ENCODE measurements around the gene SVEP1.
"Not testable (repeated sequence)": the region's sequence is repeated elsewhere in the genome, so short reads cannot be mapped to it uniquely, and the experiment has no call there.

Gene SVEP1

DNA sequence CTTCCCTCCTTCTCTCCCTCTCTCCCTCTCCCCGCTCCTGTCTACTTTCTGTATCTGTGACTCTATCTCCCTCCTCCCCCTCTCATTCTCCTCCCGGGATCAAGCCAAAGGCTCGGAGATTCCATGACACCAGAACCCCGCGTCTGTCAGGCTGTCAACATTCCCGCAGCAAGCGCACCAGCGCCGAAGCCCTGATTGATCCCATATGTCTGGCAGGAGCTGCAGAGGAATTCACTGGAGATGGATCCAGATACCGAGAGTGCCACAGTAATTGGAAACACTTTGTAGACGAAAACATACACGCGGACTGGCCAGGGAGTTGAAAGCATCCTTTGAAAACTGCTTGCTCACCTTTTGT lies 300 bp upstream of the SVEP1 start:
- in situ Hi-C loops (cut with MboI; ENCODE audit: low sequenced_read_pairs): no loop called here

DNA sequence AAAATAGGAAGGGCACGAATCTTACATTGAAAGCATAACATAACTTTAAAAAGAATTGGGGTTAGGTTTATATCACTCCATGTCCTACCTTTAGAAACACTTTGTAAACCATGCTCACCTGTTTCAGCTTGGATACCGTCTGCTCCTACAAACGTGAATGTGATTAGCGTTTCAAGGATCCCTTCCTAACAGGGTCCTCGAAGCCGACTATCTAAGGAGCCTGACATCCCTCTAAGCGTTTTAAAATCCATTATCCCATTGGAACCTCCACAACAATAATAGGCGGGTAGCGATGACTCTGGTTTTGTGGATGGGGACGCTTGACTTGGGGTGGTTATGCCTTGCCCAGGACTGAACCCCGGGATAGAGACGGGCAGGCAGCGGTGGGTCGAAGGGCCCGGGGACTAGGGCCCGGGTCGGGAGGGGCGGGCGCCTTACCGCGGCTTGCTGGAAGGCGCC lies 937 bp downstream of the SVEP1 start:
- in situ Hi-C loops (cut with MboI; ENCODE audit: low sequenced_read_pairs): no loop called here

DNA sequence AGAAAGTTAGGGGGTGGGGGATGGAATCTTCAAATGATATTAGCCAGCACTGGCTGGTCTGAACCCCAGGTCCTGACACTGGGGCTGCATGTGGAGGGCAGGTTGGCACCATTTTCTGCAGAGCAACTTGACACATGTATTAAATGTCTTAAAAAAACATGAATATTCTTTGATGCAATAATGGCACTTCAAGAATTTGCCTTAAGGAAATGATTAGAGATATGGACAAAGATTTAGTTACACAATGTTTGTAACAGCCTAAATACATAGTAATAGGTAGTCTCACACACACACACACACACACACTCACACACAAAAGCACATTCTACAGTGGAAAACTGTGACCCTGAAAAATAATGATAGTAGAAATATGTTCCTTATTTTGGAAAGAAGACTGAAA lies 3.6 kb downstream of the SVEP1 start:
- in situ Hi-C loops (cut with MboI; ENCODE audit: low sequenced_read_pairs): no loop called here

DNA sequence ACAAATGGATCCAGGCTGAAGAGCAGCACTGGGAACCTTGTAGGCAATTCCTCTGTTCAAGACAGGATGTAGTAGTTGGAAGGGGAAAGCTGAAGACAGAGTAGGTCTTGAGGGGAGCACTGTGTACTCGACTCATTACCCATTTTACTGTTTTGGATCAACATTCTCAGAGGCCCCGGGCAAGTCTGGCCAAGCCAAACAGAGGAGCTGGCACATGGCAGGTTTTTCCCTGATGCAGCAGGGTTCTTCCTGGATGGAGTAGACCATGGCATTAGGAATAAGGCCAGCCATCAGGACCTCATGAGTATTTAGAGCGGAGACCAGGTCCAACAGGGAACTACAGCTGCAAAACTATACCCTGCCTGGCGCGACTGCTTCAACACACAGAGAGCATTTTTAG lies 4.4 kb downstream of the SVEP1 start:
- in situ Hi-C loops (cut with MboI; ENCODE audit: low sequenced_read_pairs): no loop called here

DNA sequence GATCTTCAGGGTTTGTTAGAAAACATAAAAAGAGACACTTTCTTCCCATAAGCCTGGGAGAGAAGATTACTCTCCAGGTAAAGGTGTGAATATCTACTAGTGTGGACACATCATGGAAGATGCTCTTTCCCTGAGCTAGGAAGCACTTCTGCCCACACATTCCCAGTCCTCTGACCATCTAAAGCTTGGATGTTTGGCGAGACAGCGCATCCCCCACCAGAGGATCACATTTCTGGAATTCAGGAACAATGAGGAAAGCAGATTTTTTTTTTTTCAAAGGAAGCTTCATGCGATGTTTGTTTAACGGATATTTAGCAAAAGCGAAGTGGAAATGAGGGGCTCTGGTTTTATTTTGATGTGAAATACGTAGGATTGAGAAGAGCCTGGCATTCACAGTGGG lies 6.2 kb downstream of the SVEP1 start:
- in situ Hi-C loops (cut with MboI; ENCODE audit: low sequenced_read_pairs): no loop called here

DNA sequence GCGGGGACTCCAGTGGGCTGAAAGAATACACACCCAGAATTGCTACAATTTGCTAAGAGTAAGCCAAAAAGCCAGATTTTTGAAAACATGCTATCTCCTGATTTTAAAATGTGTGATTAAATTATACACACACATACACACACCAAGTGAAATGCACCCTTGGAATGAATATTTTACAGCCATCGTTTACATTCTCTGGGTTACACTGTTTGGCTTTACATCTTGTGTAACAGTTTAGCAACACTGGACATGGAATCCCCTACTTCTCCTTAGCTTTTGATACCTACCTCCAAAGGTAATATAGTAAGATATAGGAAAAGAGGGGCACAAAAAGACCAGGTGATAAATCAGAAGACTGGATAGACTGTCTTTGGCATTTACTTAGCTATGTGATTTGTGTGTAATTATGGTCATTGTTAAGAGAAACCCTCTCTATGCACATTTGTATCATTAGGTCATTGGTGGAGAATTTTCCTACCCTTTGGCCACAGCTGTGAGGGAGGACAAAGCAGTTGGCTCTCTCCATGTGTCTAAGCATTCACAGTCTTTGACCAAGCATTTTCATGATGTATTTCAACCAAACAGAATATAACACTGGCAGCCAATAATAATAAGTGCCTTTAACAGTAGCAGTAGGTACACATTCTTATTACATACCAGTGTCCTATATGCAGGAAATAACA lies 7.6 kb downstream of the SVEP1 start:
- in situ Hi-C loops (cut with MboI; ENCODE audit: low sequenced_read_pairs): no loop called here

DNA sequence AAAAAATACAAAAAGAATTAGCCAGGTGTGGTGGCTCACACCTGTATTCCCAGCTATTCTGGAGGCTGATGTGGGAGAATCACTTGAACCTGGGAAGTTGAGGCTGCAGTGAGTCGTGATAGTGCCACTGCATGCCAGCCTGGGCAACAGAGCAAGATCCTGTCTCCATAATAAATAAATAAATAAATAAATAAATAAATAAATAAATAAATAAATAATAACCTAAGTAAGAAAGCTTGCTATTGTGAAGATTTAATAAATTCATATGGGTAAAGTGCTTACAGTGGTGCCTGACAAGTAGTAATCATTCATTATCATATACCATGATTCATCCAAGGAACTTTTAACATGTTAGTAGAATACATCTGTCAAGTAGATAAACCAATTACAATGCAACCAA lies 13.4 kb downstream of the SVEP1 start:
- in situ Hi-C loops (cut with MboI; ENCODE audit: low sequenced_read_pairs): no loop called here

DNA sequence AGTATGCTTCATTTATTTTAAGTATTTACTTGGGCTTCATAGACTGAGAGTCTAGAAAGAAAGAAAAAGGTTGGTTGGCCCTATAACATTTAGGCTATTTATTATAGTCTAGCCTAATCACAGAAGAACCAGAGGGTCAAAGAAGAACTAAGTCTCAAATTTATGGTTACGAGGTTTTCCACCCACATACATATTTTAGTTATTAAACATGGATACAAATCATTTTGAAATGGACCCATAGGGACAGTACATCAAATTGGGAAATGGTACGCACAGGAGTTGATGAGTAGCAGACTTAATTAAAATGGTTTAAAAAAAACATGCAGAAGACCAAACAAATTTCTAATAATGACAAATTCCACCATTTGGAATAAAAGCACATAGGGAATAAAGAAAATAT lies 17.7 kb downstream of the SVEP1 start:
- in situ Hi-C loops (cut with MboI; ENCODE audit: low sequenced_read_pairs): no loop called here

DNA sequence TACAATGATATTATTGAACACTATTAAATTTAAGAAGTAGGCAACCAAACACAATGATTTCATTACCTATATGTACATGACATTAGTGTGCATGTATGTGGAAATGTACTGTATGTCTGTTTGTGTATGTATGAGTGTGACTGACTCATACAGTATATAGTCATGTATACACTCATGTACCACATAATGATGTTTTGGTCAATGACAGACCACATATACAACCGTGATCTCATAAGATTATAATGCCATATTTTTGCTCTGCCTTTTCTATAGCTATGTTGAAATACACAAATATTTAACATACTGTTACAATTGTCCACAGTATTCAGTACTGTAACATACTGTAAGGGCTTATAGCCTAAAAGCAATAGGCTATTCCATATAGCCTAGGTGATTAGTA lies 19.7 kb downstream of the SVEP1 start:
- in situ Hi-C loops (cut with MboI; ENCODE audit: low sequenced_read_pairs): no loop called here

DNA sequence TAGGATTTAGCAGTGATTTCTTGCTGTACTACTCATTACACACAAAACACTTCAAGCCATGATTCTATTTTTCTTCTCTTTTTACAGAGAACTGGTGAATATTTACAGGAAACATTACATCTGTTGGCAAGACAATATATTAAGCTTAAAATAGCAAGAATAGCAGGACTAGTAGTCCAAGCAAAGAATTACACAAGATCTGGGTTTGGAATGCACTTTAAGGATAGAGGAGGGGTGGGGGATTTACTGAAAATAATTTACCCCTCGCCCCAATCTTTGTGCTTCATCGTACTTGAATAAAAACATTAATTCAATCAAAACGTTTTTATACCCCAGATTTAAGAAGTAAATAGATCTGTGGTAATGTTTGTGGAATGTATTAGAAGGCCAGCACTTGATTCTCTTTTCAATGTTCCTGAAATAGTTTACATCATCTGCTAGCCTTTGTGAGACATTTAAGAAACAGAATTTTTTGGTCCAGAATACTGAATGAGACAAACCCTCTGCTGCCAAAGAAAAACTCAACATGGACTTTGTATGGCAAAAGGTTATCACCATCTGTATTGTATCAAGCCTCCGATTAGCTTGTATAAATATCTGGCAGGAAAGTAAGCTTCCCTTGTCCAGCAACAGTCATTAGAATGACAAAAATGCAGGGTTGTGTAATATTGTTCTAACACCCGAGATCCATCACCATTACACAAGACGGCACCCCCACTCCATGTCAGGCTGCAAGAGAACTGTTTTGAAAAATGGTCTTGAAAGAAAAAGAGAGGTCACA lies 23.8 kb downstream of the SVEP1 start:
- in situ Hi-C loops (cut with MboI; ENCODE audit: low sequenced_read_pairs): no loop called here

DNA sequence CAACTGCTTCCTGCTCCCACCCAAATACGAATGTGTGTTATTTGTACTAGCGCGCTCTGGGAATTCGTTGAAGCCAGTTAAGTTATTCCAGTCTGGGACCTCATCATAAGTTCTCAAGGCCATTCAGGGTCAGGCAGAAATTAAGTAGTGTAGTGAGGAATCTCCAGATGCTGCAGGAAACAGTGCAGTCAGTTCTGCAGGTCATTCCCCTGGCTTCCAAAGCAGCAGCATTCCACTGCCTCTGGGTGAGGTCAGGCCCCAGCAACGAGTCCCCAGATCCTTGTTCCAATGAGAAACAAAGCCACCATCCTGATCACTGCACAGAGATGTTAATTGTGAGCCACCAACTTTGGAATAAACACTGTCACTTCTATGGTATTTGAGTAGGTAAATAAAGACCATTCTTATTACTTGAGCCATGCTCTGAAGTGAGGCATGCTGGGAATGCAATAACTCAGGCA lies 33.1 kb downstream of the SVEP1 start:
- in situ Hi-C loops (cut with MboI; ENCODE audit: low sequenced_read_pairs): no loop called here

DNA sequence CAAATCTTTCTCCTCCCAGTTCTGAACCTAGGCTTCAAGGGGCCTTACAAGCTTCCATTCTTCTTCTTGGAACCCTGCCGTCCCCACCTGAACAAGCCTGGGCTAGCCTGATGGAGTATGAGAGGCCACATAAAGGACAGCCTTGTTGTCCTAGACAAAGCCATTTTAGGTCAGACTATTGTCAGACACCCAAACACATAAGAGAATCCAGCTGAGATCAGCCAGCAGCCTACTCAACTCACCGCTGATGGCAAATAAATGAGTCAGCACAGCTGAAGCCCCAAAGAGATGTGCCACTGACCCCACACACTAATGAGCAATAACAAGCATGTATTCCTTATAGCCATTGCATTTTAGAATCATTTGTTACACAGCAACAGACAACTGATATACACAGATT lies 33.8 kb downstream of the SVEP1 start:
- in situ Hi-C loops (cut with MboI; ENCODE audit: low sequenced_read_pairs): no loop called here

DNA sequence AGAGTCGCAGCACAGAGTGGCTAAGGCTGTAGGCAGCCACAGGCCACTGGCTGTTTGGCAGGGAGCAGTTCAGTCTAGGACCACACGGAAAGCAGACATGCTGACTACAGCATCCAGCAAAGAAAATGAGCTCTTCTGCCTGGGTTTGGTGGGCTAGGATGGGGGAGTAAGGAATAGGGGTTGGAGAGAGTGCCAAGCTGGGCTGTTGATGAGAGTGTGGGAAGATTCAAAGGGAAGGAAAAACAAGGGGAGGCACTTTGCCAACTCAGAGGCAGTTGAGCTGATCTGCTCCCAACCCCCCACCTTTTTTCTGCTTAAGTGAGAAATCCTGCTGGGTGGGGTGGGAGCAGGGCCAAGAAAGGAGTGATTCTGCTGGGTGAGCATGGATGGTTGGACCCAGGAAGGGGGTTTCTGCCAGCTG lies 35.9 kb downstream of the SVEP1 start:
- in situ Hi-C loops (cut with MboI; ENCODE audit: low sequenced_read_pairs): no loop called here

DNA sequence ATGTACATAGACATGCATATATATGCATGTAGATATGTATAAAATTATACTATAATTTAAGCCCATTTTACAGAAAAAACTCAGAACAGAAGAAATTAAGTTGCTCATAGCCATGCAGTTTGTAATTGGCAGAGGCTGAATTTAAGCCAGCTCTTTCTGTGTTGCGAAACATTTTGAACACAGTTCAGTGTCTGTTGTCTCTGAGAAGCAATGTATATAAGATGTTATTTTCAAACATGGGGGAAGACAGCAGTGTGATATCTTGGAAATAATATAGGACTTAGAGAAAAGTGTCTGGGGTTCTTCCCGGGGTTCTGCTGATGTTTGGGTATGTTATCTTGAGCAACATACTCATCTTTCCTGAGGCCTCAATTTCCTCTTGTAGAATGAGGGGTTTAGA lies 37.6 kb downstream of the SVEP1 start:
- in situ Hi-C loops (cut with MboI; ENCODE audit: low sequenced_read_pairs): no loop called here

DNA sequence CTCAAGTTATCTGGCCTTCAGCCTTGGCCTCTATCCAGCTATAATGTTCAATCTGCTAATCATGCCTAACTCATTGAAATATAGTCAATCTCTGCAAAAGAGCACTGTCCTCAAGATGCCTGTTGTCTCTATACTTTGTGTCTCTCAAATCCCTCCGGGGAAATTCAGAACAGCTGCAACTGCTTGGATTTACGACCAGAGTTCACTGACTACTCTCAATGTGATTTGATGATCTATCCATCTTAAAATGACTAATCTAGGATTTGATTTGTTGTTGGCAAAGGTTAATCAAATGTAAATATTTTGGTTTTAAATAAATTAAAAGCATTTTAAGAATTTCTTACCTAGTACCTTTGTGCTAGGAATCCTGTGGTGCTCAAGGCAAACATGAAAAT lies 40.9 kb downstream of the SVEP1 start:
- in situ Hi-C loops (cut with MboI; ENCODE audit: low sequenced_read_pairs): no loop called here

DNA sequence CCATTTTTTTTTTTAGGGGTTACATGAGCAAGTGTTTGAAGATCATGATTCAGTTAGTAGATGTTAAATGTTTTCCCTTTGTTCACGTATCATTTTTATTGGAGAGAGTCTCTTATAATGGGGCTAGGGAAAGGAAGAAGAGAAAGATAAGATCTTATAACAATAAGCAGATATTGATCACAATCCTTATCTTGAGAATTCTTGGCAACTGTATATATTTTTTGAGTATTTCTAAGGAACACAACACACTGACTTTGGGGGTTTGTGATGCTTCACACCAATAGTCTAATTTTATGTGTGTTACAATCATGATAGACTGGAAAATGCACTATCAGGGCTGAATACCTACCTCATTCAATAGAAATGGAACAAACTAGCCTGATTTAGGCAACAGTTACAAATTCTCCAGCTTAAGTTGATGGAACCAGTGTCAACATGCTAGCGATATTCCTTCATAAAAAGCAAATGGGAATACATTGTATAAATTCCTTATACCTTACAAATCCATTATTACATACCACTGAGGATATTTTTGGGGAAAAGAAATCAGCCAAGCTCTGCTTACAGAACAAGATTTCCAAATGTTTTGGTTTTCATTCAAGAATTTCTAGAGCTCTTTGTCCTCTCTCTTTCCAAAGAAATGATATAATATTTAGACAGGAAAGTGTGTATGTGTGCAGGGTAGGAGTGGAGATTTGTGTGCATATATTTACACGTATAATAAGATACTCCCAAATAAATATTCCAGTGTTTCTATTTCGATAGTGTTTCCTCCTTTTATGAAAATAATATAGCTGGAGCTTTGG lies 41.5 kb downstream of the SVEP1 start:
- in situ Hi-C loops (cut with MboI; ENCODE audit: low sequenced_read_pairs): no loop called here

DNA sequence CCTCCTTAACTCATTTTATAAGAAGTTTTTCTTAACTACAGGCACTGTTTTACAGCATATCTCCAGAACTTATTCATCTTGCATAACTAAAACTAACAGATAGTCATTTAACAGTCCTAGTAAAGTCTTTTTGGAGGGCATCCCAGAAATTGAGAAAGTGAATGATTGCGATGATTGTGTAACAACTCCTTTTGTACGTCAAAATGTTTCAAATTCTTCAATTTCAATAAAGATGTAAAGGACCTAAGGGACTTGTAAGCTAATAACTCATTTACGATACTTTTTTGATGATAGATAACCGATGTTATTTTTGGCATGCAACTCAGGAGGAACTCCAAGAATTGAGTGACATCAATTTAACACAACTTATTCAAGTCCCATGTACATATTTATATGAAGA lies 42.7 kb downstream of the SVEP1 start:
- in situ Hi-C loops (cut with MboI; ENCODE audit: low sequenced_read_pairs): no loop called here

DNA sequence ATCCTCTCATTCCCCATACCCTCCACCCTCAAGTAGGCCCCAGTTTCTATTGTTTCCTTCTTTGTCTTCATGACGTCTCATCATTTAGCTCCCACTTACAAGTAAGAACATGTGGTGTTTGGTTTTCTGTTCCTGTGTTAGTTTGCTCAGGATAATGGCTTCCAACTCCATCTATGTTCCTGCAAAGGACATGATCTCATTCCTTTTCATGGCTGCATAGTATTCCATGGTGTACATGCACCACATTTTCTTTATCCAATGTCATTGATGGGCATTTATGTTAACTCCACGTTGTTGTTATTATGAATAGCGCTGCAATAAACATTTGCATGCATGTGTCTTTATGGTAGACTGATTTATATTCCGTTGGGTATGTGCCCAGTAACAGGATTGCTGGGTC lies 45.4 kb downstream of the SVEP1 start:
- in situ Hi-C loops (cut with MboI; ENCODE audit: low sequenced_read_pairs): not testable (repeated sequence)

DNA sequence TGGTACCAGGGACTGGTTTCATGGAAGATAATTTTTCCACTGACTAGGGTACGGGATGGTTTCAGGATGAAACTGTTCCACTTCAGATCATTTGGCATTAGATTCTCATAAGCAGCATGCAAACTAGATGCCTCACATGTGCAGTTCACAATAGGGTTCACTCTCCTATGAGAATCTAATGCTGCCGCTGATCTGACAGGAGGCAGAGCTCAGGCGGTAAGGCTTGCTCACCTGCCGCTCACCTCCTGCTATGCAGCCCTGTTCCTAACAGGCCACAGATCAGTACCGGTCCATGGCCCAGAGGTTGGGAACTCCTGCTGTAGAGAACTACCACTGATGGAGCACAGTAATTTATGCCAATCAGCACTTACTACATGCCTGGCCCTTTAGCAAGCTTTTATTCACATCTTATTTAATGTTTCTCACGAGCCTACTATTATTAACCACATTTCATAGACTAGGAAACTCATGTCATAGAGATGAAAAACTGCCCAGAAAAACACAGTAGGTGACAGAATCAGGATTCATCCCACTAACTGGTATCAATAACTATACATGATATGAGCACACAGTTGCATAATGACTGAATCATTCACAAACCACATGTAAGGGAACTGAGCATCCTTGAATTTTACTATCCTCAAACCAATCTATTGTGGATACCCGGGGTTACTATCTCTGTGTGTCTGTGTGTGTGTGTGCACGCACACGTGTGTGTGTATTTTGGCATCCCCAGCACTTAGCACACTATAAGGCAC lies 46.5 kb downstream of the SVEP1 start:
- in situ Hi-C loops (cut with MboI; ENCODE audit: low sequenced_read_pairs): no loop called here

DNA sequence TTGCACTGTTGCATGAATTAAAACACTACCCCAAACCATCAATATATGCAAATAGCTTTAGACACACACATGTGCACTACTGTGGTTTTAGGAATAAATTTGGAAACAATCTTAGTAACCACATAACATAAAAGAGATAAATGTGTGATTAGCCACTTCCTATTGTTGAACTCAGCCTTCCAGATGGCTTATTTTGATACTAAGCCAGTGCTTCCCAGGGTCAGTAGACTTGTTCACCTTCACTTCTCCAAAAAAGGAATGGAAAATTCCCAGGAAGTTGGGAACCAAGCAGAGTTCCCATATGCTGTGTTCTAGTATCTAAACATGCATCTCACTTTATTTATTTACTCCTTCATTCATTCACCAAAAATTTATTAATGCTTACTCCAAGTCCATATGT lies 47.8 kb downstream of the SVEP1 start:
- in situ Hi-C loops (cut with MboI; ENCODE audit: low sequenced_read_pairs): no loop called here

DNA sequence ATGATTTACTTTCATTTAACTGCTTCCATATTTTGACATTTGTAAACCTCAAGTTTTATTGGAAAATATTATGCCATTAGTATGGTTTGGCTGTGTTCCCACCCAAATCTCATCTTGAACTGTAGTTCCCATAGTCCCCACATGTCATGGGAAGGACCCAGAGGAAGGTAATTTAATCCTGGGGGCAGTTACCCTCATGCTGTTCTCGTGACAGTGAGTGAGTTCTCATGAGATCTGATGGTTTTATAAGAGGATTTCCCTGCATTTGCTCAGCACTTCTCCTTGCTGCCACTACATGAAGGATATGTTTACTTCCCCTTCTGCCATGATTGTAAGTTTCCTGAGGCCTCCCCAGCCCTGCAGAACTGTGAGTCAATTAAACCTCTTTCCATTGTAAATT lies 48.3 kb downstream of the SVEP1 start:
- in situ Hi-C loops (cut with MboI; ENCODE audit: low sequenced_read_pairs): not testable (repeated sequence)
